Measurements from ENCODE around the gene DBF4.
"Not testable (repeated sequence)": the region's sequence is repeated elsewhere in the genome, so short reads cannot be mapped to it uniquely, and the experiment has no call there.

The DBF4 gene

DNA sequence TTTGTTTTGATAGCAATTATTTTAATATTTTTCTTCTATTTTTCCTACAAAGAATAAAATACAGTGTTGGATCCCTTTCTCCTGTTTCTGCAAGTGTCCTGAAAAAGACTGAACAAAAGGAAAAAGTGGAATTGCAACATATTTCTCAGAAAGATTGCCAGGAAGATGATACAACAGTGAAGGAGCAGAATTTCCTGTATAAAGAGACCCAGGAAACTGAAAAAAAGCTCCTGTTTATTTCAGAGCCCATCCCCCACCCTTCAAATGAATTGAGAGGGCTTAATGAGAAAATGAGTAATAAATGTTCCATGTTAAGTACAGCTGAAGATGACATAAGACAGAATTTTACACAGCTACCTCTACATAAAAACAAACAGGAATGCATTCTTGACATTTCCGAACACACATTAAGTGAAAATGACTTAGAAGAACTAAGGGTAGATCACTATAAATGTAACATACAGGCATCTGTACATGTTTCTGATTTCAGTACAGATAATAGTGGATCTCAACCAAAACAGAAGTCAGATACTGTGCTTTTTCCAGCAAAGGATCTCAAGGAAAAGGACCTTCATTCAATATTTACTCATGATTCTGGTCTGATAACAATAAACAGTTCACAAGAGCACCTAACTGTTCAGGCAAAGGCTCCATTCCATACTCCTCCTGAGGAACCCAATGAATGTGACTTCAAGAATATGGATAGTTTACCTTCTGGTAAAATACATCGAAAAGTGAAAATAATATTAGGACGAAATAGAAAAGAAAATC lies 31.0 kb downstream of the DBF4 start:
- H3K4me1 Mint-ChIP-seq (ENCODE audit: low read depth); H3K27ac Mint-ChIP-seq; H3K9me3 Mint-ChIP-seq; H3K4me3 Mint-ChIP-seq; intact Hi-C loops (cut with micrococcal nuclease); H3K27me3 Mint-ChIP-seq: not testable (repeated sequence)
- peaks cover 44% of the 10 kb centered on the region for H3K36me3 Mint-ChIP-seq (ENCODE audit: low read depth)

DNA sequence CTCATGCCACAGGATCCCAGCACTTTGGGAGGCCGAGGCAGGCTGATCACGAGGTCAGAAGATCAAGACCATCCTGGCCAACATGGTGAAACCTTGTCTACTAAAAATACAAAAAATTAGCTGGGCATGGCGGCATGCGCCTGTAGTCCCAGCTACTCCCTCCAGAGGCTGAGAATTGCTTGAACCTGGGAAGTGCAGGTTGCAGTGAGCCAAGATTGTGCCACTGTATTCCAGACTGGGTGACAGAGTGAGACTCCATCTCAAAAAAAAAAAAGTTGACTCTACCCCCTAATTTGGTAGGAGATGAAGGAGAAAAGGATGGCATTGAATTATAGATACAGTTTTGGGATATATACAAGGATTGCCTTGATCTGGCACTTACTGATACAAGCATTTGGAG lies 32.5 kb downstream of the DBF4 start:
- H3K4me3 Mint-ChIP-seq; H3K27ac Mint-ChIP-seq; intact Hi-C loops (cut with micrococcal nuclease); H3K9me3 Mint-ChIP-seq; H3K27me3 Mint-ChIP-seq; H3K4me1 Mint-ChIP-seq (ENCODE audit: low read depth): not testable (repeated sequence)
- peaks cover 30% of the 10 kb centered on the region for H3K36me3 Mint-ChIP-seq (ENCODE audit: low read depth)

DNA sequence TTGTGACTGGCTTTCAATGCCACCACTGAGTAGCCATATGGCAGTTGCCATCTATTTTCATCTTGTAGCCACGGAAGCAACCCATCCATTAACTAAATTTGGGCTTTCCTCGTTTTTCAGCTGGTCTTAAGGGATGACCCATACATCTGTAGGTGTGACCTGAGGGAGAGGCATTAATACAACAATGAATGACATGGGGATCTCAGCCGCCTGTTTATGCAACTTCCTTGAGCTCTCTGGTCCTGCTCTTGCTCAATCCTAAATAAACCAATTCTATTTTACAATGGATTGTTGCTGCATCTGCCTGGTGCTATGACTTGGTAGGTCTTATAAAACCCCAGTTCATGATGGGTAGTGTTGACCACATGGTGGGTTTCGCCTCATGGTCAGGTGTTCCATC lies 35.8 kb downstream of the DBF4 start:
- Mint-ChIP-seq H3K9me3 (no peaks in the 10 kb centered on the region), H3K27me3 (no peaks in the 10 kb centered on the region), H3K36me3 (ENCODE audit: low read depth) (peaks cover 16% of the 10 kb centered on the region), H3K27ac (no peak overlapping the region), H3K4me3 (no peak overlapping the region), H3K4me1 (ENCODE audit: low read depth) (peaks cover 9% of the 10 kb centered on the region)
- intact Hi-C loops (cut with micrococcal nuclease) = no loop called here

DNA sequence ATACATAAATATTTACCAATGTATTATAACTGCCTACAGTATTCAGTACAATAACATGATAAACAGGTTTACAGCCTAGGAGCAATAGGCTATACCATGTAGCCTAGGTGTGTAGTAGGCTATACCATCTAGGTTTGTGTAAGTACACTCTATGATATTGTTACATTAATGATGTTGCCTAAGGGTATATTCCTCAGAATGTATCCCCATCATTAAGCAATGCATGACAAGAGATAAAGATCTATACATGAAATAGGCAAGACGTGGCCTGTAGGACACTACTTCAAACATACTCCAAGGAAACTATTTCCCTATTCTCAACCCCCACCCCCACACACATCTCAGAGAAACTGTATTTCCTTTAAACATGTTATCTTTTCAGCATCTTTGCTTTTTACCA lies 42.4 kb downstream of the DBF4 start:
- Mint-ChIP-seq H3K9me3 (no peaks in the 10 kb centered on the region), H3K27ac (no peak overlapping the region), H3K4me1 (ENCODE audit: low read depth) (no peaks in the 10 kb centered on the region), H3K4me3 (no peak overlapping the region), H3K36me3 (ENCODE audit: low read depth) (no peaks in the 10 kb centered on the region), H3K27me3 (no peaks in the 10 kb centered on the region)
- intact Hi-C loops (cut with micrococcal nuclease) = no loop called here

DNA sequence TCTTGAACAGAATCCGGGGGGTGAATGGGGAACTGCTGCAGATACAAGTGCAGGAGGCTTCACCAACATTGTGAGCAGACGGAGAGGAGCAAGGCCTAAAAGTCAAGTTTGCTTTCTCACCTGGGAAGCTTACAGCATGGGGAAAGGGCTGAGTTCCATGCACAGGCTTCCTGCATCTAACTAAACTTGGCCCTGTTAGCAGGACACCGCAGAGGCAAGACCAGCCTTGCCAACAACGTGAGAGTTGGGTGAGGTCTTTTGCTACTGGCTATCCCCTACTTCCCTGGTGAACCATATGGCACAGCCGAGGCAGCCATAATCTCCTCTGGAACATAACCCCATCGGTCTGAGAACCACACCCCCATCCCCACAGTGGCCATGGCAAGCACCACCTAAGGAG lies 43.6 kb downstream of the DBF4 start:
- intact Hi-C loops (cut with micrococcal nuclease) = no loop called here
- Mint-ChIP-seq H3K9me3 (no peaks in the 10 kb centered on the region), H3K4me3 (no peak overlapping the region), H3K27ac (no peak overlapping the region), H3K4me1 (ENCODE audit: low read depth) (no peaks in the 10 kb centered on the region), H3K36me3 (ENCODE audit: low read depth) (no peaks in the 10 kb centered on the region), H3K27me3 (no peaks in the 10 kb centered on the region)

DNA sequence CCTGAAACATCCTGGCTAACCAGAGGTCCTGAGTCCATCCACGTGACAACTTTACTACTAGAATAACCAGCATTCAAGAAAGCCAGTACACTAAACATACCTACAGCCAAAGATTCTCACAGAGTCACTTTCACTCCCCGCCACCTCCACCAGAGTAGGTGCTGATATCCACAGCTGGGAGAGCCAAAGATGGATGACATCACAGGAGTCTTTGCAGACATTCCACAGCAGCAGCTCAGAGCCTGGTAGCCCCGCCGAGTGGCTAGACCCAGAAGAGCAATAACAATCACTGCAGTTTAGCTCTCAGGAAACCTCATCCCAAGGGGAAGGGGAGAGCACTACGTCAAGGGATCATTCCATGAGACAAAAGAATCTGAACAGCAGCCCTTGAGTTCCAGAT lies 44.3 kb downstream of the DBF4 start:
- no peaks in the 10 kb centered on the region for H3K36me3 Mint-ChIP-seq (ENCODE audit: low read depth)
- H3K4me1 Mint-ChIP-seq (ENCODE audit: low read depth) = no peaks in the 10 kb centered on the region
- H3K27me3 Mint-ChIP-seq = no peaks in the 10 kb centered on the region
- no peaks in the 10 kb centered on the region for H3K9me3 Mint-ChIP-seq
- H3K4me3 Mint-ChIP-seq = no peak overlapping the region
- no peak overlapping the region for H3K27ac Mint-ChIP-seq
- intact Hi-C loops (cut with micrococcal nuclease) = no loop called here

DNA sequence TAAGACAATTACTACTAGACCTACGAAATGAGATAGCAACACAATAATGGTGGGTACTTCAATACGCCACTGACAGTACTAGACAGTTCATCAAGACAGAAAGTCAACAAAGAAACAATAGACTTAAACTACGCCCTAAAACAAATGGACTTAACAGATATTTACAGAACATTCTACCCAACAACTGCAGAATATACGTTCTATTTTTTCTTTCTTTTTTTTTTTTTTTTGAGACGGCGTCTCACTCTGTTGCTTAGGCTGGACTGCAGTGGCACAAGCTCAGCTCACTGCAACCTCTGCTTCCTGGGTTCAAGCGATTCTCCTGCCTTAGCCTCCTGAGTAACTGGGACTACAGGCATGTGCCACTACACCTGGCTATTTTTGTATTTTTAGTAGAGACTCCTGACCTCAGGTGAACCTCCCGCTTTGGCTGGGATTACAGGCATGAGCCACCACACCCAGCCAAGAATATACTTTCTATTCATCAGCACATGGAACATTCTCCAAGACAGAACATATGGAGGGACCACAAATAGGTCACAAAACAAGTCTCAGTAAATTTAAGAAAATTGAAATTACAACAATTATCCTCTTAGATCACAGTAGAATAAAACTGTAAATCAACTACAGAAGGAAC lies 46.6 kb downstream of the DBF4 start:
- intact Hi-C loops (cut with micrococcal nuclease); H3K27me3 Mint-ChIP-seq; H3K4me3 Mint-ChIP-seq; H3K9me3 Mint-ChIP-seq; H3K4me1 Mint-ChIP-seq (ENCODE audit: low read depth); H3K27ac Mint-ChIP-seq; H3K36me3 Mint-ChIP-seq (ENCODE audit: low read depth): not testable (repeated sequence)

DNA sequence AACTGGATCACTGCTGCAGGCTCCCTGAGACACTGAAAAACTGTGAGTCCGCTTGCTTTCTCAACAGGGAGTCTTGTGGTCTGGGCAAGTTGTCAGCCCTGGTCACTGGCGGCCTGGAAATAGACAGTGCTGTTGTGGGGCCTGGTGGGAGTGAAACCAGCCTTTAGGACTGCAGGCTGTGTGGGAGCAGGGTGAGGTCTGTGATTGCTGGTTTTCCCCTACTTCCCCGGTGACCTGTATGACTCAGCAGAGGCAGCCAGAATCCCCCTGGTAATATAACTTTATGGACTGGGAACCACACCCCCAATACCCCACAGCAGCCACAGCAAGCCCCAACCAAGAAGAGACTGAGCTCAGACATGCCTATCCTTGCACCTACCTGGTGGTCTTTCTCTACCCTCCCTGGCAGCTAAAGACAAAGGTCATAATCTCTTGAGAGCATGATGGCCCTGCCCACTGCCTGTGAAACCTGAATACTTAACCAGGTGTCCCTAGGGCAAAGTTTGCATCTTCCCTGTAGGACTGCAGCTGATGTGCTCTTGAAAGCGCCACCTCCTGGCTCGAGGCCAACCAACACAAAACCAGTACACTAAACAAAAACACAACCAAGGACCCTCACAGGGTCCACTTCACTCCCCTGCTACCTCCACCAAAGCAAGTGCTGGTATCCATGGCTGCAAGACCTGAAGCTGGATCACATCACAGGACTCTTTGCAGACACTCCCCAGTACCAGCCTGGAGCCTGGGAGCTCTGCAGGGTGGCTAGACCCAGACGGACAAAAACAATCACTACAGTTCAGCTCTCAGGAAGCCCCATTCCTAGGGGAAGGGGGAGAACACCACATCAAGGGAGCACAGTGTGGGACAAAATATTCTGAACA lies 50.5 kb downstream of the DBF4 start:
- no peak overlapping the region for H3K4me3 Mint-ChIP-seq
- H3K9me3 Mint-ChIP-seq = no peaks in the 10 kb centered on the region
- intact Hi-C loops (cut with micrococcal nuclease) = no loop called here
- H3K4me1 Mint-ChIP-seq (ENCODE audit: low read depth) = no peaks in the 10 kb centered on the region
- H3K27ac Mint-ChIP-seq = no peak overlapping the region
- no peaks in the 10 kb centered on the region for H3K27me3 Mint-ChIP-seq
- H3K36me3 Mint-ChIP-seq (ENCODE audit: low read depth) = no peaks in the 10 kb centered on the region

DNA sequence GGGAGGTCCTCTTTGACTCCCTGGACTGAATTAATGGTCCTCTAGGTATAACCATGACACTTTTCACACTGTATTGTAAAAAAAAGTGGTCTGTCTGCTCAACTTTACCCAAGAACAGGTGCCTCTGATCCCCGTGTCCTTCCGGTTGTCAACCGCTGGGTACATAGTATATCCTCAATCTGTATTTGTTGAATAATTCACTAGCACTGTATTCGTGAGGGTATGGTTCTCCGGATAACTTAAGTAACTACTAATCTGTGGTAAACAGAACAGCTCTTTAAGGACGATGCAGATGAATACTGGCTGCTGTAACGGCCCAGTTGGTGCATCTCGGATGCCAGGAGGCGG lies 57.3 kb downstream of the DBF4 start:
- peaks cover 20% of the 10 kb centered on the region for H3K27me3 Mint-ChIP-seq
- no peaks in the 10 kb centered on the region for H3K9me3 Mint-ChIP-seq
- peak overlapping the region; percentile 80 for H3K4me3 Mint-ChIP-seq
- no peak overlapping the region for H3K27ac Mint-ChIP-seq
- intact Hi-C loops (cut with micrococcal nuclease) = no loop called here
- no peaks in the 10 kb centered on the region for H3K36me3 Mint-ChIP-seq (ENCODE audit: low read depth)
- peaks cover 17% of the 10 kb centered on the region for H3K4me1 Mint-ChIP-seq (ENCODE audit: low read depth)

DNA sequence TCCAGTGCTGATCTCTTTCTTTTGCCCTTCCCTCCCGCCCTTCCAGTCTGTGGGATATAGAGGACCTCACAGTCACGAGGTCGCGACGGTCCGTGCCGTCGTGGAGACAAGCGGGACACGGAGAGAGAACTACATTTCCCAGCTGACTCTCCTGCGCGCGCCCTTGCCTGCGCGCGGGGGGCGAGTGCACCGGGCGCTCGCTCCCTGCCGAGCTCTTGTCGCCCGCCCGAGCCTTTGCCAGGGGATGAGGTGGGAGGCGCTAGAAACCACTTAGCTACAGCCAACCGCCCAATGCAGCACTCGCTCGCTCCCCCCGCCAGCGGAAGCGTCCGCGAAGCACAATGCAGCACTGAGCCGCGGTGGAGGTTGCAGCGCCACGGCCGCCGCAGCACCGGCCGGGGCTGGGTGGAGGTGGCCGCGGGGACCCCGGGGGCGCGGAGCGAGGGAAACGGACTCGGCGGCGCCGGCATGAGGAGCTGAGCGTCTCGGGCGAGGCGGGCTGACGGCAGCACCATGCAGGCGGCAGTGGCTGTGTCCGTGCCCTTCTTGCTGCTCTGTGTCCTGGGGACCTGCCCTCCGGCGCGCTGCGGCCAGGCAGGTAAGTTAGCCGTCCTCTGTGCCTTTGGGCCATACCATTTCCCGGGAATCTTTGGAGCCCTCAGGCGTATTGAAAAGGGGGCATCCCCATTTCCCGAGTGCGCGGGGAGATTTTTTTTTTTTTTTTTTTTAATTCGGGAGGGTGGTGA lies 57.8 kb downstream of the DBF4 start, which contains the start of gene ADAM22:
ADAM22 (plus strand) TSS at position 299 of the 746 bp plus-strand sequence; CDS start at position 514, 215 bp downstream.
- Mint-ChIP-seq H3K4me1 (ENCODE audit: low read depth) (peaks cover 17% of the 10 kb centered on the region), H3K36me3 (ENCODE audit: low read depth) (no peaks in the 10 kb centered on the region)
- intact Hi-C loops (cut with micrococcal nuclease) = no loop called here

DNA sequence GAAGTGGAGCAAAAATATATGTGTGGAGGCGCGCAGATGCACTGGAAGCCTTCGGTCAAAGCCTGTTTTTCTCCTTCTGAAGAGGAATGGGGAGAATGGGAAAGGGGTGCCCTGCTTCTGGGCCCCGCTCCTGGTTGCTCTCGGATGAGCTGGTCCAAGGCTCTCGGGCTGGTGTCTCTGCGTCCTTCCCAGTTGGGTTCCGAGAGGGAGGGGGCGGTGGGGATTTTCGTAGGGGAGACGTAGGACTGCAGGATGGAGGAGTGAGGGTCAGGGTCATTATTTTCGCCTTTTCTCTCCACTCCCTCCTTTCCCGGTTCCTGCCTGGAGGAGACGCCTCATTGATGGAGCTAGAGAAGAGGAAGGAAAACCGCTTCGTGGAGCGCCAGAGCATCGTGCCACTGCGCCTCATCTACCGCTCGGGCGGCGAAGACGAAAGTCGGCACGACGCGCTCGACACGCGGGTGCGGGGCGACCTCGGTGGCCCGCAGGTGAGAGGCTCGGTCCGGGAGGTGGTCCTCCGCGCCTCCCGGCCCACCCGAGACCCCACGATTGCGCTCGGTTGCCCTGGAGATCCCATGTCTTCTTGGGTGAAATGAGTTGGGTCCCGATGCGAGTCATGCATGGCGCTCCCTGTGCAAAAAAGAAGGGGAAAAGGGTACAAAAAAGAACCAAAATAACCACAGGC lies 58.5 kb downstream of the DBF4 start:
- peak overlapping the region; percentile 80 for H3K4me3 Mint-ChIP-seq
- no peak overlapping the region for H3K27ac Mint-ChIP-seq
- H3K36me3 Mint-ChIP-seq (ENCODE audit: low read depth) = no peaks in the 10 kb centered on the region
- peaks cover 17% of the 10 kb centered on the region for H3K4me1 Mint-ChIP-seq (ENCODE audit: low read depth)
- H3K9me3 Mint-ChIP-seq = no peaks in the 10 kb centered on the region
- H3K27me3 Mint-ChIP-seq = peaks cover 20% of the 10 kb centered on the region
- intact Hi-C loops (cut with micrococcal nuclease) = no loop called here

More for the DNA sequence above, 57.8 kb downstream of the DBF4 start, which contains the start of gene ADAM22:
- peaks cover 20% of the 10 kb centered on the region for H3K27me3 Mint-ChIP-seq
- peak within 1 kb of the TSS; percentile 80 for H3K4me3 Mint-ChIP-seq
- no peaks in the 10 kb centered on the region for H3K9me3 Mint-ChIP-seq
- H3K27ac Mint-ChIP-seq = no peak within 1 kb of the TSS

DNA sequence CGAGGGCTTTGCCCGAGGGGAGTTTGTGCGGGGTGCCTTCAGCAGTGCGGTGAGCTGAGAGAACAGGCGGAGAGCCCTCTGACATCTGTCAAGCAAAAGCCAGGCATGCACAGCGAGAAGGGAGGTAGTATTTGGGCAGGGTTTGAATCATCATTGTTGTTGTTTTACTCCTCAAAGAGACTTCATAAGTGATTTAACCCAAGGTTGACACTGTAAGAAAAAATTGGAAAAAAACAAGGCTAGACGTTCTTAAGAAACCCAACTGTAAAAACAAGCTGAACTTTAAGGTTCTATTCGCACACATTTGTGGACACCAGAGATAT lies 59.1 kb downstream of the DBF4 start:
- Mint-ChIP-seq H3K4me1 (ENCODE audit: low read depth) (peaks cover 17% of the 10 kb centered on the region), H3K36me3 (ENCODE audit: low read depth) (no peaks in the 10 kb centered on the region), H3K9me3 (no peaks in the 10 kb centered on the region), H3K4me3 (no peak overlapping the region), H3K27me3 (peaks cover 20% of the 10 kb centered on the region), H3K27ac (no peak overlapping the region)
- intact Hi-C loops (cut with micrococcal nuclease) = no loop called here

DNA sequence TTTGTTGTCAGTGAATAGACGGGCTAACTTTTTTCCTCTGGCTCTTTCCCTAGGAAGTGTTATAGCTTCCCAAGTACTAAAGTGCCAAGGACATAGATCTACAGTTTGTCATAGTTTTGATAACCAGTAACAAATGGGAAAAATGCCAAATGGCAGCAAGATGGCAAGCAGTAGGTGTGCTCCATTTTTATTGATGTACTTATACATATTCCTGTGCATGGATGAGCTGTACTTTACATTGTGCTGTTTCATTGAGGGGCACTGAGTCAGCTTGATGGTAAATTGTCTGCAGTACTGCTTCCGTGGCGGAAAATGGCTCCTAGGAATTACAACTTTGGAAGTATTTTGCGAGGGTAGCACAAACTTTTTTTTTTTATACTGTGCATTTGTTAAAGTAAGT lies 64.8 kb downstream of the DBF4 start:
- Mint-ChIP-seq H3K36me3 (ENCODE audit: low read depth) (no peaks in the 10 kb centered on the region), H3K4me3 (no peak overlapping the region), H3K9me3 (no peaks in the 10 kb centered on the region), H3K27ac (no peak overlapping the region), H3K4me1 (ENCODE audit: low read depth) (no peaks in the 10 kb centered on the region), H3K27me3 (no peaks in the 10 kb centered on the region)
- intact Hi-C loops (cut with micrococcal nuclease) = no loop called here

Measured in dendritic cell treated with granulocyte-macrophage colony-stimulating factor and Interleukin-4, amounts not matched to agents 40 ng/mL and 50 ng/mL, for 4 days (primary cell).